HCT116 (cell line): Measurements from ENCODE around the gene PACRG. TPM values are rescaled to one million over a fixed set of nuclear protein-coding genes. Genes with fewer than 3 reads are reported as not detected.

Experiments
- ATAC-seq: fragments of 200-7000 bp; cut with Tn5 transposase; 2 replicates; pipeline ENCODE4 v1.9.1; 2020; ENCODE audit warnings: mild to moderate bottlenecking, moderate library complexity
- BruUV-seq: library from RNA; stranded (reverse); fragments of 400-500 nt; replicated peaks from 2 replicates; lab custom pipeline; 2021; lab: Mats Ljungman, UMichigan
- CTCF ChIA-PET: fragments of 300-600 bp; sonication (Branson Sonifier 250); formaldehyde crosslinking; loops from one replicate; lab custom pipeline; 2021; ENCODE audit warnings: antibody characterized with exemption; lab: Charles Lee
- POLR2A ChIA-PET: fragments of 300-600, 350-600 bp; sonication (Branson Sonifier 250); formaldehyde crosslinking; loops from one replicate; lab custom pipeline; 2021; ENCODE audit warnings: antibody characterized with exemption; lab: Charles Lee
- RAD21 ChIA-PET, 2 experiments: fragments of 300-600 bp; sonication (Branson Sonifier 250); formaldehyde crosslinking; loops; one replicate each; lab custom pipeline; 2023; ENCODE audit warnings: low total read pairs in 2 of 2; ENCODE audit not compliant: uncharacterized antibody in 2 of 2, unreplicated experiment in 2 of 2, low non-redundant PET in 1 of 2; lab: Charles Lee
- DNase-seq: peaks from one replicate; pipeline ENCODE4 v3.0.0-alpha.2; 2010; ENCODE audit warnings: low read depth, low spot score
- H2AFZ ChIP-seq: fragments of 200-600 bp; shearing (Covaris generic), sonication (generic); 2 replicates; pipeline ENCODE4 v1.6.1; 2017; ENCODE audit warnings: low read depth, mixed run types, mixed read lengths, antibody characterized with exemption, low read length; ENCODE audit not compliant: poor library complexity, severe bottlenecking
- H3K27ac ChIP-seq: 2 replicates; pipeline ENCODE4 v1.5.1; 2012; ENCODE audit warnings: low read depth, low read length
- H3K27me3 ChIP-seq: fragments of 200-600 bp; sonication (generic); 2 replicates; pipeline ENCODE4 v1.6.1; 2016; ENCODE audit warnings: mixed run types, low read length, mixed read lengths; ENCODE audit not compliant: insufficient read depth
- H3K36me3 ChIP-seq, 2 experiments: fragments of 200-500 bp in 1 of 2; fragments of 200-600 bp in 1 of 2; sonication (Bioruptor generic) in 1 of 2; sonication (generic) in 1 of 2; 2 replicates each; pipeline versions ENCODE4 v1.5.1 to v1.6.1; 2014 to 2016; ENCODE audit warnings: low read length in 2 of 2, inconsistent platforms in 1 of 2, mixed read lengths in 1 of 2, mixed run types in 1 of 2; ENCODE audit not compliant: insufficient read depth in 2 of 2, control insufficient read depth in 1 of 2
- H3K4me1 ChIP-seq, 2 experiments: fragments of 200-600 bp in 1 of 2; sonication (generic) in 1 of 2; 2 replicates each; pipeline versions ENCODE4 v1.5.1 to v1.6.1; 2012 to 2017; ENCODE audit warnings: low read length in 2 of 2, inconsistent platforms in 1 of 2, mild to moderate bottlenecking in 1 of 2, mixed read lengths in 1 of 2, mixed run types in 1 of 2, moderate library complexity in 1 of 2; ENCODE audit not compliant: insufficient read depth in 2 of 2, control insufficient read depth in 1 of 2
- H3K4me2 ChIP-seq: fragments of 200-600 bp; sonication (generic); 2 replicates; pipeline ENCODE4 v1.6.1; 2017; ENCODE audit warnings: mixed run types, low read length, mixed read lengths
- H3K4me3 ChIP-seq, 2 experiments: fragments of 200-600 bp in 1 of 2; sonication (generic) in 1 of 2; replicated peaks in 1 of 2; 2 replicates each; pipeline ENCODE4 v1.5.1; 2011 to 2016; ENCODE audit warnings: low read length in 2 of 2, control low read depth in 1 of 2, low read depth in 1 of 2, mild to moderate bottlenecking in 1 of 2, mixed read lengths in 1 of 2, mixed run types in 1 of 2
- H3K79me2 ChIP-seq: fragments of 200-600 bp; sonication (generic); 2 replicates; pipeline ENCODE4 v1.6.1; 2017; ENCODE audit warnings: mild to moderate bottlenecking, mixed run types, low read length, moderate library complexity, mixed read lengths; ENCODE audit not compliant: insufficient read depth
- H3K9ac ChIP-seq: fragments of 200-600 bp; sonication (generic); 2 replicates; pipeline ENCODE4 v1.6.1; 2016; ENCODE audit warnings: low read length, mixed read lengths
- H3K9me2 ChIP-seq: fragments of 200-600 bp; sonication (generic), shearing (Covaris generic); 2 replicates; pipeline ENCODE4 v1.6.1; 2017; ENCODE audit warnings: mixed run types, mild to moderate bottlenecking, moderate library complexity; ENCODE audit not compliant: insufficient read depth
- H3K9me3 ChIP-seq, 2 experiments: fragments of 200-500 bp in 1 of 2; fragments of 200-600 bp in 1 of 2; sonication (Bioruptor generic) in 1 of 2; sonication (generic) in 1 of 2; 2 replicates each; pipeline ENCODE4 v1.6.1; 2014 to 2017; ENCODE audit warnings: low read length in 2 of 2, mixed read lengths in 2 of 2, inconsistent platforms in 1 of 2, low read depth in 1 of 2, mild to moderate bottlenecking in 1 of 2, mixed run types in 1 of 2, moderate library complexity in 1 of 2; ENCODE audit not compliant: control insufficient read depth in 1 of 2, insufficient read depth in 1 of 2
- H4K20me1 ChIP-seq: fragments of 200-600 bp; sonication (generic), shearing (Covaris generic); 2 replicates; pipeline ENCODE4 v1.6.1; 2017; ENCODE audit warnings: mixed run types, mild to moderate bottlenecking, moderate library complexity; ENCODE audit not compliant: insufficient read depth
- CBX3 ChIP-seq: IDR thresholded peaks from 2 replicates; pipeline ENCODE4 v1.6.1; 2012; ENCODE audit warnings: low read depth
- FOSL1 ChIP-seq: IDR thresholded peaks from 2 replicates; pipeline ENCODE4 v1.6.1; 2012; ENCODE audit warnings: low read depth
- JUND ChIP-seq: IDR thresholded peaks from 2 replicates; pipeline ENCODE4 v1.6.1; 2012
- SP1 ChIP-seq: IDR thresholded peaks from 2 replicates; pipeline ENCODE4 v1.6.1; 2012; ENCODE audit warnings: low read depth
- SRF ChIP-seq: IDR thresholded peaks from 2 replicates; pipeline ENCODE4 v1.6.1; 2012; ENCODE audit warnings: low read depth
- TCF7L2 ChIP-seq: IDR thresholded peaks from 2 replicates; pipeline ENCODE4 v1.7.0; 2011; ENCODE audit warnings: borderline replicate concordance, inconsistent platforms; ENCODE audit not compliant: insufficient read depth, insufficient read length; ENCODE audit errors: extremely low read depth
- ZFX ChIP-seq: fragments of 450-650 bp; IDR thresholded peaks from 2 replicates; pipeline ENCODE4 v1.6.1; 2017
- ZNF274 ChIP-seq: fragments of 200-500 bp; sonication (Bioruptor generic); IDR thresholded peaks from 2 replicates; pipeline ENCODE4 v1.6.1; 2014; ENCODE audit warnings: mild to moderate bottlenecking, low read depth, low read length, inconsistent platforms
- intact Hi-C: fragments of 100-400 bp; cut with micrococcal nuclease; formaldehyde crosslinking; loops from 2 replicates; pipeline ENCODE4 v1.10.0; 2022
- total RNA-seq: library from RNA; stranded (reverse); gene quantifications from one replicate; pipeline ENCODE4 v1.2.1, GENCODE V29; 2021; ENCODE audit not compliant: unreplicated experiment
- TF ChIP-seq, protein P1 (sequence below), 3 experiments: fragments of 200-600 bp in 1 of 3; sonication (generic) in 1 of 3; IDR thresholded peaks in 2 of 3; conservative IDR thresholded peaks in 1 of 3; 2 replicates each; pipeline ENCODE4 v1.5.1; 2012 to 2017; ENCODE audit warnings: low read depth in 2 of 3, low read length in 2 of 3, antibody characterized with exemption in 1 of 3, borderline replicate concordance in 1 of 3, control low read depth in 1 of 3, mild to moderate bottlenecking in 1 of 3, mixed read lengths in 1 of 3, mixed run types in 1 of 3, moderate library complexity in 1 of 3; ENCODE audit not compliant: insufficient read depth in 1 of 3
- TF ChIP-seq, protein P2 (sequence below): IDR thresholded peaks from 2 replicates; pipeline ENCODE4 v1.6.1; 2012; ENCODE audit warnings: low read depth
- TF ChIP-seq, protein P3 (sequence below): IDR thresholded peaks from 2 replicates; pipeline ENCODE4 v1.6.1; 2012

Gene PACRG
- total RNA-seq, 1 experiment from 2014 or later = 0.71 TPM

DNA sequence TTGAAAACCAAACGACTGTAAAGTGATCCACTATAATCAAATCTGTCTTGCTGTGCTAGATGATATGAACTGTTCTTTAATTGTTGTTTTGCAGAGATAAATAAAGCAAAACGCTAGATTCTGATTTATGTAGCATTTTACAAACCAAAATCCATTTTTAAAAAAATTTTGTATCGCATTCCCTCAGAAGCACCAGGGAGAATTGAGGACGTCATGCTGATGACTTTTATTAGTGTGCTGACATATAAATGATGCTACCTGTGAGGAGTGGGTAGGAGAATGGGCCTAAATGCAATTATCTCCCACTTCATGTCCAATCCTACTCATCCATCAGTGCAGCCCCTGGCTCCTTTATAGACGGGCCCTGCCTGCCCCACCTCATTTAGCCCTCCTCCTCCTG lies 282.4 kb downstream of the PACRG start (continued):
- no peak for TF ChIP-seq ZNF274
- TF ChIP-seq SRF = no peak

DNA sequence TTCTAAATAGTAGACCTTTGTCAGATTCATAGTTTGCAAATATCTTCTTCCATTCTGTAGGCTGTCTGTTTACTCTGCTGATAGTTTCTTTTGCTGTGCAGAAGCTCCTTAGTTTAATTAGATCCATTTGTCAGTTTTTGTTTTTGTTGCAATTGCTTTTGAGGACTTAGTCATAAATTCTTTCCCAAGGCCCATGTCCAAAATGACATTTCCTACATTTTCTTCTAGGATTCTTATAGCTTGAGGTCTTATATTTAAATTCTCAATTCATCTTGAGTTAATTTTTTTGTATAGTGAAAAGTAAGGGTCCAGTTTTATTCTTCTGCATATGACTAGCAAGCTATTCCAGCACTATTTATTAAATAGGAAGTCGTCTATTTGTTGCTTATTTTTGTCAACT lies 287.0 kb downstream of the PACRG start:
- Histone ChIP-seq H3K79me2 (no peaks in the 10 kb centered on the region), H3K27ac (no peak overlapping the region), H3K4me3 (no peak overlapping the region), H3K36me3 (no peaks in the 10 kb centered on the region), H3K9ac (no peak overlapping the region), H3K4me2 (no peak overlapping the region), H4K20me1 (no peaks in the 10 kb centered on the region), H3K27me3 (no peaks in the 10 kb centered on the region), H3K9me2 (no peaks in the 10 kb centered on the region), H3K9me3 (no peaks in the 10 kb centered on the region), H3K4me1 (no peaks in the 10 kb centered on the region)
- RAD21 ChIA-PET = no interaction called here
- no peak for DNase-seq
- ATAC-seq = no peak
- CTCF ChIA-PET = no interaction called here
- TF ChIP-seq, protein P1, sequence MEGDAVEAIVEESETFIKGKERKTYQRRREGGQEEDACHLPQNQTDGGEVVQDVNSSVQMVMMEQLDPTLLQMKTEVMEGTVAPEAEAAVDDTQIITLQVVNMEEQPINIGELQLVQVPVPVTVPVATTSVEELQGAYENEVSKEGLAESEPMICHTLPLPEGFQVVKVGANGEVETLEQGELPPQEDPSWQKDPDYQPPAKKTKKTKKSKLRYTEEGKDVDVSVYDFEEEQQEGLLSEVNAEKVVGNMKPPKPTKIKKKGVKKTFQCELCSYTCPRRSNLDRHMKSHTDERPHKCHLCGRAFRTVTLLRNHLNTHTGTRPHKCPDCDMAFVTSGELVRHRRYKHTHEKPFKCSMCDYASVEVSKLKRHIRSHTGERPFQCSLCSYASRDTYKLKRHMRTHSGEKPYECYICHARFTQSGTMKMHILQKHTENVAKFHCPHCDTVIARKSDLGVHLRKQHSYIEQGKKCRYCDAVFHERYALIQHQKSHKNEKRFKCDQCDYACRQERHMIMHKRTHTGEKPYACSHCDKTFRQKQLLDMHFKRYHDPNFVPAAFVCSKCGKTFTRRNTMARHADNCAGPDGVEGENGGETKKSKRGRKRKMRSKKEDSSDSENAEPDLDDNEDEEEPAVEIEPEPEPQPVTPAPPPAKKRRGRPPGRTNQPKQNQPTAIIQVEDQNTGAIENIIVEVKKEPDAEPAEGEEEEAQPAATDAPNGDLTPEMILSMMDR (IDR thresholded peaks at IDR 0.05 in 2 of 3, conservative IDR thresholded peaks at IDR 0.05 in 1 of 3; ENCODE audit: borderline replicate concordance in 1 of 3, insufficient read depth in 1 of 3, low read depth in 2 of 3, low read length in 2 of 3) = no peak
- no peak for TF ChIP-seq SP1
- TF ChIP-seq ZNF274 = no peak
- no peak for TF ChIP-seq TCF7L2
- no peak for TF ChIP-seq FOSL1
- TF ChIP-seq ZFX = no peak
- TF ChIP-seq, protein P2, sequence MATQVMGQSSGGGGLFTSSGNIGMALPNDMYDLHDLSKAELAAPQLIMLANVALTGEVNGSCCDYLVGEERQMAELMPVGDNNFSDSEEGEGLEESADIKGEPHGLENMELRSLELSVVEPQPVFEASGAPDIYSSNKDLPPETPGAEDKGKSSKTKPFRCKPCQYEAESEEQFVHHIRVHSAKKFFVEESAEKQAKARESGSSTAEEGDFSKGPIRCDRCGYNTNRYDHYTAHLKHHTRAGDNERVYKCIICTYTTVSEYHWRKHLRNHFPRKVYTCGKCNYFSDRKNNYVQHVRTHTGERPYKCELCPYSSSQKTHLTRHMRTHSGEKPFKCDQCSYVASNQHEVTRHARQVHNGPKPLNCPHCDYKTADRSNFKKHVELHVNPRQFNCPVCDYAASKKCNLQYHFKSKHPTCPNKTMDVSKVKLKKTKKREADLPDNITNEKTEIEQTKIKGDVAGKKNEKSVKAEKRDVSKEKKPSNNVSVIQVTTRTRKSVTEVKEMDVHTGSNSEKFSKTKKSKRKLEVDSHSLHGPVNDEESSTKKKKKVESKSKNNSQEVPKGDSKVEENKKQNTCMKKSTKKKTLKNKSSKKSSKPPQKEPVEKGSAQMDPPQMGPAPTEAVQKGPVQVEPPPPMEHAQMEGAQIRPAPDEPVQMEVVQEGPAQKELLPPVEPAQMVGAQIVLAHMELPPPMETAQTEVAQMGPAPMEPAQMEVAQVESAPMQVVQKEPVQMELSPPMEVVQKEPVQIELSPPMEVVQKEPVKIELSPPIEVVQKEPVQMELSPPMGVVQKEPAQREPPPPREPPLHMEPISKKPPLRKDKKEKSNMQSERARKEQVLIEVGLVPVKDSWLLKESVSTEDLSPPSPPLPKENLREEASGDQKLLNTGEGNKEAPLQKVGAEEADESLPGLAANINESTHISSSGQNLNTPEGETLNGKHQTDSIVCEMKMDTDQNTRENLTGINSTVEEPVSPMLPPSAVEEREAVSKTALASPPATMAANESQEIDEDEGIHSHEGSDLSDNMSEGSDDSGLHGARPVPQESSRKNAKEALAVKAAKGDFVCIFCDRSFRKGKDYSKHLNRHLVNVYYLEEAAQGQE = no peak
- no peak for TF ChIP-seq JUND
- TF ChIP-seq SRF = no peak
- TF ChIP-seq, protein P3, sequence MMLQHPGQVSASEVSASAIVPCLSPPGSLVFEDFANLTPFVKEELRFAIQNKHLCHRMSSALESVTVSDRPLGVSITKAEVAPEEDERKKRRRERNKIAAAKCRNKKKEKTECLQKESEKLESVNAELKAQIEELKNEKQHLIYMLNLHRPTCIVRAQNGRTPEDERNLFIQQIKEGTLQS = no peak
- TF ChIP-seq CBX3 = no peak
- TF ChIP-seq, all 23 proteins: peak for 0
- POLR2A ChIA-PET = no interaction called here
- intact Hi-C loops = no loop called here
- H2AFZ ChIP-seq = no peak overlapping the region
- no TSS peak for BruUV-seq
